ENCODE results near the gene WWOX.

The WWOX gene

GRCh38 chr16:78530283-78530682 is 430.8 kb downstream of the WWOX start:
- no peak for DNase-seq (ENCODE audit: low read depth)

GRCh38 chr16:78535098-78535497 is 435.6 kb downstream of the WWOX start:
- no peak for DNase-seq (ENCODE audit: low read depth)

- DNase-seq (ENCODE audit: low read depth): no peak
These were observed 438.1 kb downstream of the WWOX start for GRCh38 chr16:78537511-78537910.

GRCh38 chr16:78538292-78538691 is 438.8 kb downstream of the WWOX start:
- DNase-seq (ENCODE audit: low read depth): no peak

GRCh38 chr16:78538919-78539318 is 439.5 kb downstream of the WWOX start:
- no peak for DNase-seq (ENCODE audit: low read depth)

GRCh38 chr16:78542419-78542818 is 443.0 kb downstream of the WWOX start:
- DNase-seq (ENCODE audit: low read depth): no peak

- DNase-seq (ENCODE audit: low read depth): no peak
These were observed 443.6 kb downstream of the WWOX start for GRCh38 chr16:78543023-78543422.

GRCh38 chr16:78549366-78549765 is 449.9 kb downstream of the WWOX start:
- no peak for DNase-seq (ENCODE audit: low read depth)

GRCh38 chr16:78551487-78552085 is 452.1 kb downstream of the WWOX start:
- no peak for DNase-seq (ENCODE audit: low read depth)

GRCh38 chr16:78552106-78552675 is 452.7 kb downstream of the WWOX start:
- no peak for DNase-seq (ENCODE audit: low read depth)

- DNase-seq (ENCODE audit: low read depth): no peak
These were observed 453.3 kb downstream of the WWOX start for GRCh38 chr16:78552716-78553115.

GRCh38 chr16:78553268-78554039 is 454.0 kb downstream of the WWOX start:
- DNase-seq (ENCODE audit: low read depth): no peak

GRCh38 chr16:78556421-78556820 is 457.0 kb downstream of the WWOX start:
- DNase-seq (ENCODE audit: low read depth): no peak

- no peak for DNase-seq (ENCODE audit: low read depth)
These were observed 461.5 kb downstream of the WWOX start for GRCh38 chr16:78560997-78561396.

- no peak for DNase-seq (ENCODE audit: low read depth)
These were observed 462.7 kb downstream of the WWOX start for GRCh38 chr16:78562111-78562510.

GRCh38 chr16:78562650-78563049 is 463.2 kb downstream of the WWOX start:
- DNase-seq (ENCODE audit: low read depth): no peak

- no peak for DNase-seq (ENCODE audit: low read depth)
These were observed 464.5 kb downstream of the WWOX start for GRCh38 chr16:78563905-78564304.

GRCh38 chr16:78566397-78567073 is 467.1 kb downstream of the WWOX start:
- DNase-seq (ENCODE audit: low read depth): no peak

GRCh38 chr16:78570399-78571141 is 471.1 kb downstream of the WWOX start:
- no peak for DNase-seq (ENCODE audit: low read depth)

GRCh38 chr16:78571434-78571833 is 472.0 kb downstream of the WWOX start:
- no peak for DNase-seq (ENCODE audit: low read depth)

- no peak for DNase-seq (ENCODE audit: low read depth)
These were observed 472.5 kb downstream of the WWOX start for GRCh38 chr16:78571898-78572358.

- DNase-seq (ENCODE audit: low read depth): no peak
These were observed 475.1 kb downstream of the WWOX start for GRCh38 chr16:78574571-78574970.

All from stimulated activated CD8-positive, alpha-beta memory T cell treated with anti-CD3 and anti-CD28 coated beads, Interleukin-7, amount 100 ng/mL, for 24 hours (primary cell).